HG02870 (cell line): Measurements from ENCODE around the gene ENPP3.
"Not testable (repeated sequence)": the region's sequence is repeated elsewhere in the genome, so short reads cannot be mapped to it uniquely, and the experiment has no call there.

Experiments
- ATAC-seq: cut with Tn5 transposase; IDR thresholded peaks from one replicate; pipeline ENCODE4 v1.9.1; 2021; ENCODE audit warnings: mild to moderate bottlenecking, moderate library complexity; ENCODE audit not compliant: unreplicated experiment

Gene ENPP3

GRCh38 chr6:131731224-131731623 is 94.1 kb downstream of the ENPP3 start:
- no peak for ATAC-seq

GRCh38 chr6:131733376-131734016 is 96.4 kb downstream of the ENPP3 start:
- ATAC-seq, result no peak

- ATAC-seq, result no peak
These were observed 99.0 kb downstream of the ENPP3 start for GRCh38 chr6:131736003-131736596.

GRCh38 chr6:131736811-131737210 is 99.7 kb downstream of the ENPP3 start:
- ATAC-seq, result no peak

- ATAC-seq, result no peak
These were observed 102.0 kb downstream of the ENPP3 start for GRCh38 chr6:131739136-131739535.

GRCh38 chr6:131740161-131740560 is 103.1 kb downstream of the ENPP3 start:
- no peak for ATAC-seq

GRCh38 chr6:131741688-131742393 is 104.7 kb downstream of the ENPP3 start:
- ATAC-seq, result no peak

- ATAC-seq, result no peak
These were observed 107.6 kb downstream of the ENPP3 start for GRCh38 chr6:131744432-131745287.

GRCh38 chr6:131745476-131745875 is 108.4 kb downstream of the ENPP3 start:
- no peak for ATAC-seq

GRCh38 chr6:131747821-131748353 is 110.8 kb downstream of the ENPP3 start:
- ATAC-seq, result no peak

GRCh38 chr6:131749023-131749422 is 111.9 kb downstream of the ENPP3 start:
- ATAC-seq, result no peak

- not testable (repeated sequence) for ATAC-seq
These were observed 114.1 kb downstream of the ENPP3 start for GRCh38 chr6:131751012-131751715.

- no peak for ATAC-seq
These were observed 117.0 kb downstream of the ENPP3 start for GRCh38 chr6:131754088-131754487.

GRCh38 chr6:131754715-131755567 is 117.8 kb downstream of the ENPP3 start:
- ATAC-seq, result no peak

- ATAC-seq, result no peak
These were observed 118.5 kb downstream of the ENPP3 start for GRCh38 chr6:131755597-131755996.

GRCh38 chr6:131756039-131756438 is 118.9 kb downstream of the ENPP3 start:
- no peak for ATAC-seq

GRCh38 chr6:131758920-131759319 is 121.8 kb downstream of the ENPP3 start:
- ATAC-seq, result no peak

GRCh38 chr6:131761060-131761761 is 124.1 kb downstream of the ENPP3 start:
- no peak for ATAC-seq

GRCh38 chr6:131761762-131762067 is 124.6 kb downstream of the ENPP3 start:
- no peak for ATAC-seq
